OCI-LY3 (cell line): ENCODE measurements around the gene ZKSCAN8.
"Not testable (repeated sequence)": the region's sequence is repeated elsewhere in the genome, so short reads cannot be mapped to it uniquely, and the experiment has no call there.

Source experiments
- H2AFZ ChIP-seq: fragments of 200-600, 300-600 bp; shearing (Covaris generic); 2 replicates; pipeline ENCODE4 v1.6.0; 2014; ENCODE audit warnings: antibody characterized with exemption, low read depth, low read length
- H3K27ac ChIP-seq: fragments of 200-600, 300-600 bp; sonication (generic); 2 replicates; pipeline ENCODE4 v1.5.1; 2014; ENCODE audit warnings: mild to moderate bottlenecking, low read length, moderate library complexity, mixed read lengths
- H3K27me3 ChIP-seq: fragments of 200-600, 300-600 bp; sonication (generic); 2 replicates; pipeline ENCODE4 v1.6.1; 2014; ENCODE audit warnings: low read depth, low read length, mixed read lengths
- H3K36me3 ChIP-seq: fragments of 200-600, 300-600 bp; sonication (generic); replicated peaks from 2 replicates; pipeline ENCODE3; 2014; ENCODE audit warnings: low read depth, low read length, mixed read lengths
- H3K4me1 ChIP-seq: fragments of 300-600, 200-600 bp; sonication (generic); 2 replicates; pipeline ENCODE4 v1.6.1; 2014; ENCODE audit warnings: low read length, mixed read lengths
- H3K4me2 ChIP-seq: fragments of 200-600, 300-600 bp; sonication (generic); 2 replicates; pipeline ENCODE4 v1.6.1; 2014; ENCODE audit warnings: low read length, mixed read lengths
- H3K4me3 ChIP-seq: fragments of 300-600, 200-600 bp; sonication (generic); 2 replicates; pipeline ENCODE4 v1.5.1; 2014; ENCODE audit warnings: antibody characterized with exemption, mild to moderate bottlenecking, low read length, moderate library complexity
- H3K79me2 ChIP-seq: fragments of 300-600, 200-600 bp; shearing (Covaris generic); 2 replicates; pipeline ENCODE4 v1.6.1; 2014; ENCODE audit warnings: mild to moderate bottlenecking, low read length, mixed read lengths
- H3K9ac ChIP-seq: fragments of 300-600, 200-600 bp; shearing (Covaris generic); 2 replicates; pipeline ENCODE4 v1.6.0; 2014; ENCODE audit warnings: mild to moderate bottlenecking, low read length, moderate library complexity
- H3K9me3 ChIP-seq: fragments of 200-600, 300-600 bp; shearing (Covaris generic); 2 replicates; pipeline ENCODE4 v1.6.1; 2014; ENCODE audit warnings: low read length, mixed read lengths; ENCODE audit not compliant: insufficient read depth
- H4K20me1 ChIP-seq: fragments of 200-600, 300-600 bp; sonication (generic); 2 replicates; pipeline ENCODE4 v1.6.1; 2016; ENCODE audit warnings: low read length, mixed read lengths; ENCODE audit not compliant: insufficient read depth
- CTCF ChIP-seq: fragments of 200-600, 300-600 bp; sonication (generic); IDR thresholded peaks from 2 replicates; pipeline ENCODE4 v1.5.1; 2014; ENCODE audit warnings: antibody characterized with exemption, low read length, low read depth
- EZH2phosphoT487 ChIP-seq: fragments of 200-600 bp; shearing (Covaris generic); IDR thresholded peaks from 2 replicates; pipeline ENCODE4 v1.6.1; 2018; ENCODE audit warnings: antibody characterized with exemption, mixed run types, low read depth

ZKSCAN8 gene

GRCh38 chr6:28141500-28142329, at the start of gene ZKSCAN8:
TSS of gene ZKSCAN8 (plus strand) at chr6:28141883. CDS start at chr6:28148408, 6,525 bp downstream.
- Histone ChIP-seq H3K9me3 (no peaks in the 10 kb centered on the region), H3K27ac (peak within 1 kb of the TSS; percentile 100), H3K4me2 (peak within 1 kb of the TSS; percentile 93), H3K4me3 (peak within 1 kb of the TSS; percentile 100), H3K4me1 (peaks cover 41% of the 10 kb centered on the region), H3K27me3 (no peaks in the 10 kb centered on the region), H3K9ac (peak within 1 kb of the TSS; percentile 89), H3K36me3 (peaks cover 12% of the 10 kb centered on the region), H3K79me2 (peaks cover 53% of the 10 kb centered on the region), H4K20me1 (peaks cover 3% of the 10 kb centered on the region; the same call in 1 of the 2 replicates), H2AFZ (peak within 1 kb of the TSS; percentile 88)
- TF ChIP-seq CTCF, result no peak
- no peak for TF ChIP-seq EZH2phosphoT487

- H3K27ac ChIP-seq, H3K9ac ChIP-seq, H3K4me2 ChIP-seq, H3K9me3 ChIP-seq, H2AFZ ChIP-seq, H3K27me3 ChIP-seq, H3K36me3 ChIP-seq, H3K79me2 ChIP-seq, H3K4me3 ChIP-seq, H4K20me1 ChIP-seq: not testable (repeated sequence)
- peaks cover 11% of the 10 kb centered on the region; the same call in 1 of the 2 replicates for H3K4me1 ChIP-seq
Observed at GRCh38 chr6:28102222-28102621, 39.5 kb upstream of the ZKSCAN8 start.

GRCh38 chr6:28102699-28103098, 39.0 kb upstream of the ZKSCAN8 start:
- not testable (repeated sequence) for H3K27ac ChIP-seq, H3K27me3 ChIP-seq, H3K36me3 ChIP-seq, H3K9ac ChIP-seq, H4K20me1 ChIP-seq, H3K9me3 ChIP-seq, H3K4me2 ChIP-seq, H3K79me2 ChIP-seq, H3K4me3 ChIP-seq, H2AFZ ChIP-seq
- peaks cover 11% of the 10 kb centered on the region; the same call in 1 of the 2 replicates for H3K4me1 ChIP-seq

- peaks cover 11% of the 10 kb centered on the region; the same call in 1 of the 2 replicates for H3K4me1 ChIP-seq
- H3K9me3 ChIP-seq, result no peaks in the 10 kb centered on the region
- peak overlapping the region; percentile 72 for H3K27ac ChIP-seq
- TF ChIP-seq EZH2phosphoT487 (no peak), CTCF (no peak; the same call in 1 of the 2 replicates)
- H3K4me2 ChIP-seq, result peak overlapping the region; percentile 81
- H3K4me3 ChIP-seq, result peak overlapping the region; percentile 90
- no peaks in the 10 kb centered on the region for H3K27me3 ChIP-seq
- no peaks in the 10 kb centered on the region for H4K20me1 ChIP-seq
- H3K79me2 ChIP-seq, result no peaks in the 10 kb centered on the region
- peak overlapping the region; percentile 94 for H2AFZ ChIP-seq
- no peaks in the 10 kb centered on the region for H3K36me3 ChIP-seq
- peak overlapping the region; percentile 82 for H3K9ac ChIP-seq
Observed at GRCh38 chr6:28104392-28105244, 37.1 kb upstream of the ZKSCAN8 start.
